Measurements from ENCODE around the gene RAG1.

RAG1 gene

GRCh38 chr11:36594316-36594989, 26.6 kb downstream of the RAG1 start, which contains the start of gene IFTAP:
Gene IFTAP, plus strand, starts transcription at chr11:36594502. Its CDS starts 15,602 bp downstream, at chr11:36610104.
- H3K27ac Mint-ChIP-seq = peak within 1 kb of the TSS; percentile 96
- peaks cover 23% of the 10 kb centered on the region for H3K4me1 Mint-ChIP-seq
- no peaks in the 10 kb centered on the region for H3K36me3 Mint-ChIP-seq (ENCODE audit: low read depth)
- H3K9me3 Mint-ChIP-seq = peaks cover 4% of the 10 kb centered on the region
- DNase-seq = peak; percentile 48
- H3K4me3 Mint-ChIP-seq = peak within 1 kb of the TSS; percentile 99
- TF ChIP-seq, protein P1, sequence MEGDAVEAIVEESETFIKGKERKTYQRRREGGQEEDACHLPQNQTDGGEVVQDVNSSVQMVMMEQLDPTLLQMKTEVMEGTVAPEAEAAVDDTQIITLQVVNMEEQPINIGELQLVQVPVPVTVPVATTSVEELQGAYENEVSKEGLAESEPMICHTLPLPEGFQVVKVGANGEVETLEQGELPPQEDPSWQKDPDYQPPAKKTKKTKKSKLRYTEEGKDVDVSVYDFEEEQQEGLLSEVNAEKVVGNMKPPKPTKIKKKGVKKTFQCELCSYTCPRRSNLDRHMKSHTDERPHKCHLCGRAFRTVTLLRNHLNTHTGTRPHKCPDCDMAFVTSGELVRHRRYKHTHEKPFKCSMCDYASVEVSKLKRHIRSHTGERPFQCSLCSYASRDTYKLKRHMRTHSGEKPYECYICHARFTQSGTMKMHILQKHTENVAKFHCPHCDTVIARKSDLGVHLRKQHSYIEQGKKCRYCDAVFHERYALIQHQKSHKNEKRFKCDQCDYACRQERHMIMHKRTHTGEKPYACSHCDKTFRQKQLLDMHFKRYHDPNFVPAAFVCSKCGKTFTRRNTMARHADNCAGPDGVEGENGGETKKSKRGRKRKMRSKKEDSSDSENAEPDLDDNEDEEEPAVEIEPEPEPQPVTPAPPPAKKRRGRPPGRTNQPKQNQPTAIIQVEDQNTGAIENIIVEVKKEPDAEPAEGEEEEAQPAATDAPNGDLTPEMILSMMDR (IDR thresholded peaks at IDR 0.05) = no peak
- peaks cover 39% of the 10 kb centered on the region for H3K27me3 Mint-ChIP-seq (ENCODE audit: low read depth, poor library complexity)

DNA sequence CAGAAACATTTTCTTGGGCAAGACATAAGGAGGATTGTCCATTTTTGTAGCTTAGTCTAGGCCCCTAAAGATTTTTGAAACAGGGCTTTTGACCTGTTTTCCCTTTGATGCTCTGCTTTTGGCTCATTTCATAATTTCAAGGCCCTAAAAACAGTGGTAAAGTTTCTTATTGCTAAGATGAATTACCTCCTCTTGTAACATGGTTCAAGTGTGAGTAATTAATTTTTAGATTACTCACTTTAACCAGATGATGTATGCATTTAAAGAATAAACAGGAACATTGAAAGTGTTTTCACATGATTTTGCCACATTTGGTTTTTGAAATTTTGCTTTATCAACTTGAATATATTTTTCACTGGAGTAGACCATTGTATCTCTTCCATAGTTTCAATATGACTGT, 29.1 kb downstream of the RAG1 start:
- Mint-ChIP-seq H3K9me3 (peaks cover 4% of the 10 kb centered on the region), H3K4me3 (no peak overlapping the region), H3K36me3 (ENCODE audit: low read depth) (no peaks in the 10 kb centered on the region), H3K27me3 (ENCODE audit: low read depth, poor library complexity) (peaks cover 14% of the 10 kb centered on the region), H3K4me1 (peaks cover 23% of the 10 kb centered on the region), H3K27ac (no peak overlapping the region)
- TF ChIP-seq, protein P1 (IDR thresholded peaks at IDR 0.05) = no peak
- DNase-seq = no peak

DNA sequence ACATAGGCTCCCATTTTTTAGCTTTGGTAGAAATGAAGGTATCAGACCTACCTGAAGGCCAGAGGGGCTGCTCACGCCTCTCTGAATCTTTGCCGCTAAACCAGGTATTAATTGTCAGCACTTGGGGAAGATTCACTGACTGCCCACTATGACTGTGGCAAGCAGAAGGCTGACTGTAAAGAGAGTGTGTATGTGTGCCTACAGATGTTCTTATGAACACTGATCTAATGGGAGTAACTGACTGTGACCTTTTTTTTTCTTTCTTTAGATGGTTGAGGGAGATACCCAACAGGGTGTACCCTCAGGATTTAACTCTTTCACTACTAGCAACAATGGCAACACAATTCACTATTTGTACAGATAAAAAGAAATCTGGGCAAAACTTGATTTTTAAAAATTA, 30.2 kb downstream of the RAG1 start, which contains the start of gene RAG2:
Gene RAG2 (minus strand): TSS at position 186 of the 400 bp plus-strand sequence. CDS start 4,068 bp downstream, outside the sequence.
- Mint-ChIP-seq H3K27ac (no peak within 1 kb of the TSS), H3K9me3 (peaks cover 4% of the 10 kb centered on the region), H3K36me3 (ENCODE audit: low read depth) (no peaks in the 10 kb centered on the region), H3K4me1 (peaks cover 23% of the 10 kb centered on the region), H3K4me3 (no peak within 1 kb of the TSS), H3K27me3 (ENCODE audit: low read depth, poor library complexity) (peaks cover 3% of the 10 kb centered on the region)
- DNase-seq = no peak
- TF ChIP-seq, protein P1 (IDR thresholded peaks at IDR 0.05) = no peak

GRCh38 chr11:36600180-36600579, 32.4 kb downstream of the RAG1 start:
- H3K27ac Mint-ChIP-seq = no peak overlapping the region
- peak; percentile 3 for DNase-seq
- no peak overlapping the region for H3K4me3 Mint-ChIP-seq
- TF ChIP-seq, protein P1 (IDR thresholded peaks at IDR 0.05) = no peak
- H3K36me3 Mint-ChIP-seq (ENCODE audit: low read depth) = no peaks in the 10 kb centered on the region
- H3K9me3 Mint-ChIP-seq = no peaks in the 10 kb centered on the region
- no peaks in the 10 kb centered on the region for H3K27me3 Mint-ChIP-seq (ENCODE audit: low read depth, poor library complexity)
- H3K4me1 Mint-ChIP-seq = peaks cover 12% of the 10 kb centered on the region

- peaks cover 2% of the 10 kb centered on the region for H3K4me1 Mint-ChIP-seq
- no peaks in the 10 kb centered on the region for H3K36me3 Mint-ChIP-seq (ENCODE audit: low read depth)
- no peaks in the 10 kb centered on the region for H3K27me3 Mint-ChIP-seq (ENCODE audit: low read depth, poor library complexity)
- TF ChIP-seq, protein P1 (IDR thresholded peaks at IDR 0.05) = no peak
- H3K27ac Mint-ChIP-seq = no peak overlapping the region
- DNase-seq = no peak
- no peak overlapping the region for H3K4me3 Mint-ChIP-seq
- no peaks in the 10 kb centered on the region for H3K9me3 Mint-ChIP-seq
Measured at GRCh38 chr11:36601155-36601554, 33.3 kb downstream of the RAG1 start.

DNA sequence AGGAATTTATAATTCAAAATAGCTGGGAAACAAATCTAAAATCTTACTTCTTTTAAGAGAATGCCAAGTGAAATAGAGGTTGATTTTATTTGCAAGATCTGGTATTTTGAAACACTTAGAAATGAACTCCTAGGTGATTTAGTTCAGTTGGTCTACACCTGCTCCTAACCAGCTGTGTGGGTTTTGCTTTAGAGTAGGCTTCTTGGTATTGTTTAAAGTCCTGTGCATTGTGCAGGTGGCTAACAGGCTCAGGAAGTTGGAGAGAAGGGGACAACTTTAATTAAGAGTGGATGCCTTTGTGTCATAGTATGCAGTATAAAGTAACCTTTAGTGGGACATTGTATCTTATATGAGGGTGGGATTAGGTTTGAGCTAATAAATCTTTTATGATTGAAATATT, 34.3 kb downstream of the RAG1 start:
- no peak for DNase-seq
- no peaks in the 10 kb centered on the region for H3K9me3 Mint-ChIP-seq
- H3K36me3 Mint-ChIP-seq (ENCODE audit: low read depth) = no peaks in the 10 kb centered on the region
- no peaks in the 10 kb centered on the region for H3K27me3 Mint-ChIP-seq (ENCODE audit: low read depth, poor library complexity)
- no peak overlapping the region for H3K4me3 Mint-ChIP-seq
- TF ChIP-seq, protein P1 (IDR thresholded peaks at IDR 0.05) = no peak
- H3K27ac Mint-ChIP-seq = no peak overlapping the region
- no peaks in the 10 kb centered on the region for H3K4me1 Mint-ChIP-seq
